SK-N-SH treated with all-trans-retinoic acid at 6 μM for 48 hours (cell line): ENCODE data around the gene MTREX.

ENCODE experiments used
- ATAC-seq: fragments of 200-7000 bp; cut with Tn5 transposase; 3 replicates; pipeline ENCODE4 v1.9.1; 2020; ENCODE audit warnings: mild to moderate bottlenecking, moderate library complexity
- ARNTL ChIP-seq: fragments of 450-650 bp; formaldehyde crosslinking; IDR thresholded peaks from 2 replicates; pipeline ENCODE4 v1.5.0; 2020; ENCODE audit warnings: low read depth, mild to moderate bottlenecking, moderate library complexity, borderline replicate concordance
- BACH2 ChIP-seq: fragments of 250-450 bp; sonication (Bioruptor Pico); IDR thresholded peaks from 2 replicates; pipeline ENCODE4 v1.9.0; 2021; ENCODE audit warnings: mild to moderate bottlenecking, borderline replicate concordance
- CREB5 ChIP-seq: fragments of 250-450 bp; sonication (Bioruptor Pico); IDR thresholded peaks from 2 replicates; pipeline ENCODE4 v1.5.1; 2020; ENCODE audit warnings: low read depth, mild to moderate bottlenecking, moderate library complexity
- CSRNP3 ChIP-seq: fragments of 250-450 bp; sonication (Bioruptor Pico); IDR thresholded peaks from 2 replicates; pipeline ENCODE4 v1.5.1; 2021; ENCODE audit warnings: mild to moderate bottlenecking, moderate library complexity
- ESRRG ChIP-seq: fragments of 250-450 bp; sonication (Bioruptor Pico); IDR thresholded peaks from 2 replicates; pipeline ENCODE4 v1.6.1; 2021; ENCODE audit warnings: mild to moderate bottlenecking
- GLIS3 ChIP-seq: fragments of 250-450 bp; sonication (Bioruptor Pico); IDR thresholded peaks from 2 replicates; pipeline ENCODE4 v1.5.0; 2020; ENCODE audit warnings: mild to moderate bottlenecking, moderate library complexity
- ISL1 ChIP-seq: fragments of 250-450 bp; sonication (Bioruptor Pico); IDR thresholded peaks from 2 replicates; pipeline ENCODE4 v2.1.2; 2022; ENCODE audit warnings: mild to moderate bottlenecking, moderate library complexity
- OSR1 ChIP-seq: fragments of 250-450 bp; sonication (Bioruptor Pico); IDR thresholded peaks from 2 replicates; pipeline ENCODE4 v1.8.0; 2022; ENCODE audit warnings: moderate library complexity, mild to moderate bottlenecking, inconsistent platforms
- PATZ1 ChIP-seq: fragments of 250-450 bp; sonication (Bioruptor Pico); IDR thresholded peaks from 2 replicates; pipeline ENCODE4 v1.8.0; 2020; ENCODE audit warnings: mild to moderate bottlenecking, moderate library complexity, borderline replicate concordance
- POU6F1 ChIP-seq: fragments of 250-450 bp; sonication (Bioruptor Pico); IDR thresholded peaks from 2 replicates; pipeline ENCODE4 v1.8.0; 2021; ENCODE audit warnings: low read depth, mild to moderate bottlenecking, moderate library complexity, borderline replicate concordance
- PPARA ChIP-seq: fragments of 250-450 bp; sonication (Bioruptor Pico); IDR thresholded peaks from 2 replicates; pipeline ENCODE4 v1.5.0; 2020; ENCODE audit warnings: mild to moderate bottlenecking, borderline replicate concordance
- RARB ChIP-seq: fragments of 250-450 bp; sonication (Bioruptor Pico); IDR thresholded peaks from 2 replicates; pipeline ENCODE4 v1.8.0; 2021; ENCODE audit warnings: mild to moderate bottlenecking, moderate library complexity
- SNAI2 ChIP-seq: fragments of 250-450 bp; sonication (Bioruptor Pico); IDR thresholded peaks from 2 replicates; pipeline ENCODE4 v1.5.0; 2020; ENCODE audit warnings: mild to moderate bottlenecking, moderate library complexity
- TCF4 ChIP-seq: fragments of 250-450 bp; sonication (Bioruptor Pico); IDR thresholded peaks from 2 replicates; pipeline ENCODE4 v1.8.0; 2021; ENCODE audit warnings: mild to moderate bottlenecking, moderate library complexity, borderline replicate concordance
- TOX ChIP-seq: fragments of 250-450 bp; sonication (Bioruptor Pico); IDR thresholded peaks from 2 replicates; pipeline ENCODE4 v1.8.0; 2021; ENCODE audit warnings: mild to moderate bottlenecking, moderate library complexity, borderline replicate concordance
- TSHZ2 ChIP-seq: fragments of 250-450 bp; sonication (Bioruptor Pico); IDR thresholded peaks from 2 replicates; pipeline ENCODE4 v1.5.0; 2020; ENCODE audit warnings: mild to moderate bottlenecking, moderate library complexity
- ZC3H10 ChIP-seq: fragments of 250-450 bp; sonication (Bioruptor Pico); IDR thresholded peaks from 2 replicates; pipeline ENCODE4 v1.5.1; 2021; ENCODE audit warnings: mild to moderate bottlenecking, moderate library complexity
- ZFP3 ChIP-seq: fragments of 250-450 bp; sonication (Bioruptor Pico); IDR thresholded peaks from 2 replicates; pipeline ENCODE4 v1.5.0; 2020; ENCODE audit warnings: mild to moderate bottlenecking, moderate library complexity
- ZNF565 ChIP-seq: fragments of 450-650 bp; formaldehyde crosslinking; conservative IDR thresholded peaks from 2 replicates; pipeline ENCODE4 v1.5.0; 2020; ENCODE audit warnings: low read depth, mild to moderate bottlenecking, moderate library complexity
- ZNF70 ChIP-seq: fragments of 450-650 bp; formaldehyde crosslinking; IDR thresholded peaks from 2 replicates; pipeline ENCODE4 v1.5.0; 2020; ENCODE audit warnings: mild to moderate bottlenecking, moderate library complexity
- ZNF8 ChIP-seq: fragments of 450-650 bp; formaldehyde crosslinking; IDR thresholded peaks from 2 replicates; pipeline ENCODE4 v1.5.0; 2020; ENCODE audit warnings: mild to moderate bottlenecking, moderate library complexity

The MTREX gene

DNA sequence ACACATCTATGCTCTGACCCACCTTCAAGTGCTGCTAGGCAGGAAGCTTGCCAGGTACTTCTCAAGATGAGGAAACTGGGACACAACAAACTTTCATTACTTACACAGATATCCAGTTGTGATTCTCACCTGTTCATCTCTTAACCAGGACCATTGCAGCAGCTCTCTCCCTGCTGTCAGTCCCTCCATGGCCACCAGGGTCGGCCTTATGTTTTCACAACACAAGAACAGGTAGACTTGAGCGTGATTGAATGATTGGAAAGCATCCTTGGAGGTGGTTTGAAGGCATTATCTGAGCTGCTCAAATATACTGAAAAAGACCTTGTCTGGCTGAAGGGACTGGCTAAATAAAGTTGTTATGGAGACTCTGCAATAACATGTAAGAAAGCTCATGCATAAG is 94.4 kb downstream of the MTREX start (continued):
- TF ChIP-seq ARNTL (no peak), PPARA (CRISPR knock-in tag) (no peak)

GRCh38 chr5:55406292-55406691 is 98.5 kb downstream of the MTREX start:
- TF ChIP-seq PPARA (CRISPR knock-in tag) = no peak
- TF ChIP-seq POU6F1 (CRISPR knock-in tag) = no peak
- no peak for TF ChIP-seq SNAI2
- TF ChIP-seq ESRRG (CRISPR knock-in tag) = no peak
- no peak for TF ChIP-seq CSRNP3 (CRISPR knock-in tag)
- TF ChIP-seq ZFP3 = no peak
- TF ChIP-seq TSHZ2 (CRISPR knock-in tag) = no peak
- TF ChIP-seq ZNF8 (CRISPR knock-in tag) = no peak
- no peak for TF ChIP-seq ZC3H10 (CRISPR knock-in tag)
- no peak for TF ChIP-seq PATZ1 (CRISPR knock-in tag)
- no peak for TF ChIP-seq GLIS3
- TF ChIP-seq ZNF565 (CRISPR knock-in tag) = no peak
- TF ChIP-seq BACH2 (CRISPR knock-in tag) = no peak
- TF ChIP-seq ISL1 (CRISPR knock-in tag) = no peak
- TF ChIP-seq TOX (CRISPR knock-in tag) = no peak
- no peak for TF ChIP-seq ZNF70 (CRISPR knock-in tag)
- ATAC-seq = no peak

DNA sequence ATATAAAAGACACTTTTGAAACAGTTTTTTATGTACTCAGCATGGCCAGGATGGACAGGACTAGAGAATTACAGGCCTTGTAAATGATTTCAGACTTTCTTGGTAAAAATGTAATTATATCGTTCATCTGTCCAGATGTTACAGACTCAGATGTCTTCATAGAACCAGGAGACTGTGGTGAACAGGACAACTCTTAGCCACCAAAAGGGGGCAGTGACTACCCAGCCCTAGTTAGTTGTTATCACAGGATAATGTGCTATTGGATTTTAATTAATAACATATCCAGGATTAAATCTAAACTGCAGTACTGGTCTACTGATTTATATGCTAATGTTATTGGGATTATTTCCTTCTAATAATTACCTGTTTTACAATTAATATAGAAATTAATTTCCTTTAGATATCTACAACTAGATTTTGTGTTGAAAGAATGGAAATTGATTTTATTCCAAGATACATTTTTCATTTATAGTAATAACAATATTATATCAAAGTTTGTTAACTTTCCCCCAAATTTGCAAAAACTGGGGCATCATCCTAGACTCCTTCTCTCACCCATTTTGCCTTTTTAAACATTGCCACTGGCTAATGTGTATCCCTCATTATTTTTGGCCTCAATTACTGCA is 99.4 kb downstream of the MTREX start:
- ATAC-seq = peak; percentile 92
- no peak for TF ChIP-seq ARNTL
- TF ChIP-seq ZFP3 = no peak
- TF ChIP-seq GLIS3 = no peak

GRCh38 chr5:55407984-55408383 is 100.2 kb downstream of the MTREX start:
- ATAC-seq = no peak
- TF ChIP-seq GLIS3 (no peak), BACH2 (CRISPR knock-in tag) (no peak), PATZ1 (CRISPR knock-in tag) (no peak), RARB (no peak), ARNTL (no peak), CREB5 (no peak), ESRRG (CRISPR knock-in tag) (no peak), OSR1 (CRISPR knock-in tag) (no peak), TCF4 (no peak), ZNF70 (CRISPR knock-in tag) (no peak)
